GM23338 (cell line): Measurements from ENCODE around the gene ADAMTS14.

Experiments
- CREB1 ChIP-seq: fragments of 250-450 bp; sonication (Bioruptor Pico); IDR thresholded peaks from 2 replicates; pipeline ENCODE4 v1.5.0; 2020; ENCODE audit warnings: low read depth, mild to moderate bottlenecking, moderate library complexity
- CTCF ChIP-seq, 2 experiments: fragments of 200-600 bp in 1 of 2; sonication (generic) in 1 of 2; conservative IDR thresholded peaks; 2 replicates each; pipeline versions ENCODE4 v1.5.1 to v1.6.1; 2016 to 2017; ENCODE audit warnings: antibody characterized with exemption in 2 of 2, low read depth in 2 of 2, mild to moderate bottlenecking in 2 of 2, moderate library complexity in 1 of 2
- EZH2 ChIP-seq: fragments of 200-600 bp; sonication (generic); IDR thresholded peaks from one replicate; pipeline ENCODE4 v1.8.0; 2017; ENCODE audit warnings: antibody characterized with exemption, mild to moderate bottlenecking, low read depth; ENCODE audit not compliant: unreplicated experiment
- REST ChIP-seq: IDR thresholded peaks from one replicate; pipeline ENCODE4 v1.6.1; 2018; ENCODE audit warnings: antibody characterized with exemption; ENCODE audit not compliant: unreplicated experiment

GRCh38 chr10:70673929-70674559 lies 1.7 kb downstream of the ADAMTS14 start:
- TF ChIP-seq CREB1 (no peak), REST (no peak), CTCF (conservative IDR thresholded peaks at IDR 0.05; ENCODE audit: low read depth in 2 of 2) (no peak), EZH2 (no peak)
